ENCODE results near the gene TTYH1.
"Not testable (repeated sequence)": the region's sequence is repeated elsewhere in the genome, so short reads cannot be mapped to it uniquely, and the experiment has no call there.

TTYH1 gene

GRCh38 chr19:54461613-54462012 lies 46.3 kb downstream of the TTYH1 start:
- DNase-seq: no peak

- no peak for DNase-seq
Observed at GRCh38 chr19:54462047-54462654, 46.9 kb downstream of the TTYH1 start.

DNA sequence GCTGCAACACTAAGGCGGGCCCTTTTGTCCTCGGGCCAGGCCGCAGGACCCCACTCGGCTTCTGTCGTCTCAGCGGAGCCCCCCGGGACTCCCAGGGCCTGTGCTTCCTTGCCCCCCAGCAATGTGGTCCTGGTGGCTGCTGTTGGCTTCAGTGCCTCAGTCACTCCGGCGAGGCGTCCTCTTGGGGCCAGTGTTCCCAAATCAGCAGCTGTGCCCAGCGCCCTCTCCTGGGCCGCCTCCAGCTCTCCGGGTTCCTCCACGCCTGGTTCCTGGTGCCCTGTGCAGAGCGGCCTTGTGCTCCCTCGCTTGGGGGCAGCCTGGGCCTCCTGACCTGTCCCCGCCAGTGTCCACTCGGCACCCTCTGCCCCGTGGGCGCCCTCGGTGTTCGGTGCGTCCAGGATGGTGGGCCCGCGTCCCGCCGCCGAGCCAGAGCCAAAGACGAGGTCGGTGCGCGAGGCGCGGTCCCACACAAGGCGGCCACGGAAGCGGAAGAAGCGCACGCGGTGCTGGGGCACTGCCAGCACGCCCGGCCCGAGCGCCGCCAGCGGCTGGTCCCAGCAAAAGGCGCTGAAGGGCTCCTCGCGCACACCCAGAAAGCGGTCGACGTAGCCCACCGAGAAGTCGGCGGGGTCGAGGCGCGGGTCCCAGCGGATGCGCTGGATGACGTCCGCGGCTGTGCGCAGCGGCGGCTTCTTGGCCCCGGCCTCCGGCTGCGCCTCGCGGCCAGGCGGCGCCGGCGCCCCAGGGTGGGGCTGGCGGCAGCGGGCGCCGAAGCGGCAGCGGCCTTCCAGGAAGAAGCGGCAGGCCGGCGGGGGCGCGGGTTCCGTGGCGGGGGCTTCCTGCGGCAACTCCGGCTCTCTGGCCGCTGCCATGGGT lies 47.6 kb downstream of the TTYH1 start:
- DNase-seq: peak; percentile 75

DNA sequence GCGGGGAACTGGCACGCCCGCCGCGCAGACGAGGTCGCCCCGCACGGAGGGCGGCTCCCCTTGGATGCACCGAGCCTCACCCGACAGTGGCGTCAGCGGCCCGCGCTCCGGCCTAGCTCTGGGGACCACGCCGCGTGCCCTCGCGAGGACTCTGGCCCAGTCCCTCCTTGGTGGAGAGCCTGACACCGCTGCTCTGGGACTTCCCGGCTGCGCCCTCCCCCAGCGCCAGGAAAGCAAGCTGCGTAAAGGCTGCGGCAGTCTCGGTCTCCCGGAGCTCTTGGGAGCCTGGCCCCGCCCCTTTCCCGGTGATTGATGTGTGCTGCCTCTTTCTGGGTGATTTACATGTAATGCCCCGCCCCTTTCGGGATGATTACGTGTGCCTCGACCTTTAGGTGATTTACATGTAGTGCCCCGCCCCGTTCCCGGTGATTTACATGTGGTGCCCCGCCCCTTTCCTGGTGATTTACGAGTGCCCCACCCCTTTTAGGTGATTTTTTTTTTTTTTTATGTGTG lies 48.3 kb downstream of the TTYH1 start, which contains the start of gene LENG9:
Gene LENG9, minus strand, starts transcription at position 248 of the 513 bp plus-strand sequence. CDS start 252 bp downstream, outside the sequence.
- no peak for DNase-seq

DNA sequence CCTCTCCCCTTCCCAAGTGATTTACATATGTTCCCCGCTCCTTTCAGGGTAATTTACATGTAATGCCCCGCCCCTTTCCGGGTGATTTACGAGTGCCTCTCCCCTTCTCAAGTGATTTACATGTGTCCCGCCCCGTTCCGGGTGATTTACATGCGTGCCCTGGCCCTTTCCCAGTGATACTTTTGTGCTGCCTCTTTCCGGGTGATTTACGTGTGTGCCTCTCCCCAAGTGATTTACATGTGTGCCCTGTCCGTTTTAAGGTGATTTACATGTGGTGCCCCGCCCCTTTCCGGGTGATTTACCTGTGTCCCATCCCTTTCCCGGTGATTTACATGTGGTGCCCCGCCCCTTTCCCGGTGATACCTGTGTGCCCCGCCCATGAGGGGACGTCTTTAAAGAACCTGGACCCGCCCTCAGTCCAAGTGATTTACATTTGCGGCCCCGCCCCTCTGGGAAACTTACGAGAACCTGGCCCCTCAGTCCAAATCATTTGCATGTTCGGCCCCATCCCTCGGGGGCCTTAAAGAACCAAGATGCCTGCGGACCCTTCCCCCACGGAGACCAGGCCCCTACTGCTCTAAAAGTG lies 48.9 kb downstream of the TTYH1 start:
- peak; percentile 100 for DNase-seq

DNA sequence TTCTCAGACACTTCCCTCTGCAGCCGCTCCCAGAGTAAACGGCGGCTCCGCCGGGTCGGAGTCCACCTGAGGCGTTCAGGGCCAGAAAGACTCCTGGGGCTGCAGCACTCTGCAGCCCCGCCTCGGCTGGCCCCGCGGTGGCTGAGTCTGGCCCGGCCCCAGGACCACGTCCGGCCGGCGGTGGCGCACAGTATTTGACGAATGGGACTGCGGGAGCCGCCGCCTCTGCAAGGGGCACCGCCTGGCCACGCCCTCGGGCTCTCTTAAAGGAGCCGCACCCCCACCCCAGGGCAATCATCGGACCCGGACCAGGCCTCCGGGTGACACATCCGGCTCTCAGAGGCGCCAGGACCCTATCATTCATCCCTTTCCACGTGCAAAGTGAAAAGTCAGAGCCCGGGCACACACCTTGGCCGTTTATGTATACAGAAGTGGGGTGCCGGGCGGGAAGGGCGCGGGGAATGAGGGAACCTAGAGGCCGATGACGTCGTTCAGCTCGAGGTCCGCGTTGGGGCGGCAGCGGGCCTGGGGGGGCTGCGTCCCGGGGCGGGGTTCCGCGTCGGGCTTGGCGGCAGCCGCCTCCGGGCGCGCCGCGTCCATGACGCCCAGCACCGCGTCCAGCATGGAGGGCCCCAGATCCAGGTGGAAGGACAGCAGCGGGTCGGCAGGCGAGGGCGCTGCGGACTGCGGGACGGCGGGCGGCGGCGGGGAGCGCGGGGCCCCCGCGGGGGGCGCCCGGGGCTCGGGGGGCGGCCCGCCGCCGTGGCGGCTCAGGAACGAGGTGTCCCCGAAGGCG lies 49.6 kb downstream of the TTYH1 start:
- peak; percentile 91 for DNase-seq

DNA sequence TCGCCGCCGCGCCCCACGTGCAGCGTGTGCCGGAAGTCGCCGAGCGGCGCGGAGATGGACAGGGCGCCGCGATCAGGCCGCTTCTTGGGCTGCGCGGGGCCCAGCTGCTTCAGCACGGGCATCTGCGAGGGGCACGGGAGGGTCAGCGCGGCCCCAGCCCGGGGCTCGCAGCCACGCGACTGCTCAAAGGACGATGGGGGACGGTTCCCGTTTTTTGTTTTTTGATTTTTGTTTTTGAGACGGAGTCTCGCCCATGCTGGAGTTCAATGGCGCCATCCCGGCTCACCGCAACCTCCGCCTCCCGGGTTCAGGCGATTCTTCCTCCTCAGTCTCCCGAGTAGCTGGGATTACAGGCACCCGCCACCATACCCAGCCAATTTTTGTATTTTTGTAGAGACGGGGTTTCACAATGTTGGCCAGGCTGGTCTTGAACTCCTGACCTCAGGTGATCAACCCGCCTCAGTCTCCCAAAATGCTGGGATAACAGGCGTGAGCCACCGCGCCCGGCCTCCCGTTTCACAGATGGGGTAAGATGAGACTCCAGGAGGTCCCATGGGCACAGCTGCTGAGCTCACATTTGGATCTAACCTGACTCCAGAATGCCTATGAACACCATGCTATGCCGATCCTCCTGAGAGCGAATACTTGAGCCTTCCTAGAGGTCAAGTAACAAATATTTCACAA lies 50.3 kb downstream of the TTYH1 start:
- no peak for DNase-seq

DNA sequence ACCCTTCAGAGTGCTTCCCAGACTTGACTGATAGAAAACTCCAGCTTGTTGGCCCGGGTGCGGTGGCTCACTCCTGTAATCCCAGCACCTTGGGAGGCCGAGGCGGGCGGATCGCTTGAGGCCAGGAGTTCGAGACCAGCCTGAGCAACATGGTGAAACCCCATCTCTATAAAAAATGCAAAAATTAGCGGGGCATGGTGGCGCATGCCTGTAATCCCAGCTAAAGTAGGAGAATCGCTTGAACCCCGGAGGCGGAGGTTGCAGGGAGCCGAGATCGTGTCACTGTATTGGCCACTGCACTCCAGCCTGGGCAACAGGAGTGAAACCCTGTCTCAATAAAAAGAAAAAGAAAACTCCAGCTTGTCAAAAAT lies 50.8 kb downstream of the TTYH1 start:
- not testable (repeated sequence) for DNase-seq

DNA sequence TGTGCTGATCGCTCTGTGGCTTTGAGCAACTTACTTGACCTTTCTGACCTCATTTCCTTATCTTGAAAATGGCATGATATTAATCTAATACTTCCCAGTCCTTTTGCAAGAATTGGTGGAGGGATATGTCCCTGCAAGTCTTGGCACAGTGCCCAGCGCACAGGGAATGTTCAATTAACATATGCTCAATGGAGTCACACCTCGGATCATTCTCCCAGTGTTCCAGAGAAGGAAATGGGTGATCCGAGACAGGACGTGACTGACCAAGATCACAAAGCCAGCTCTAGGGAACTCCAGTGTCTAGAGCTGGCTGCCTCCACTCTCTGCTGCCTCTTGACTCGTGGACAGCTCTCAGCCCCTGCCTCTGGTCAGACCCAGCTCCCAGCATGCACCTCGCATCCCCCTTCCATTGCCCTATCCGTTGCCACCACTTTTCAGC lies 54.3 kb downstream of the TTYH1 start:
- DNase-seq: no peak

DNA sequence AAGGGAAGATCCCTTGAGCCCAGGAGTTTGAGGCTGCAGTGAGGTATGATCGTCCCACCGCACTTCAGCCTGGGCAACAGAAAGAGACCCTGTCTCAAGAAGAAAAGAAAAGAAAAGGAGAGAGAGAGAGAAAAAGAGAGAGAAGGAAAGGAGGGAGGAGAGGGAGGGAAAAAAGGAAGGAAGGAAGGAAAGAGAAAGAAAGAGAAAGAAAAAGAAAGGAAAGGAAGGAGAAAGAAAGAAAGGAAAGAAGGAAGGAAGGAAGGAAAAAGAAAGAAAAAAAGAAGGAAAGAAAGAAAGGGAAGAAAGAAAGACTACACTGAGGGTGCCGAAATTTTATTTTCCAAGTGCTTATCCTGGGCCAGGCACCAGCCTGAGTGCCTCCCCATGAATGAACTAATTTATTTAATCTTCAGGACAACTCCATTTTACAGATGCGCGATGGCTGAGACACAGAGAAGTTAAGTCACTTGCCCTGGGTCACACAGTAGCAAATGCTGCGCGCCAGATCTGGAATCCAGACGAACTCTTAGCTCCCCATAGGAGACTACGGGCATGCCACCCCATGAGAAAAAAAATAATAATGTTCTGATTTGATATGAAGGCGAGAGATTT lies 55.1 kb downstream of the TTYH1 start:
- DNase-seq: no peak

GRCh38 chr19:54470991-54471782 lies 55.9 kb downstream of the TTYH1 start:
- peak; percentile 47 for DNase-seq

- DNase-seq: peak; percentile 79
Observed at GRCh38 chr19:54473071-54473891, 58.0 kb downstream of the TTYH1 start, which contains the start of gene CDC42EP5. TSS of gene CDC42EP5 (minus strand) at chr19:54473296. CDS start at chr19:54465547, 7,749 bp downstream.

DNA sequence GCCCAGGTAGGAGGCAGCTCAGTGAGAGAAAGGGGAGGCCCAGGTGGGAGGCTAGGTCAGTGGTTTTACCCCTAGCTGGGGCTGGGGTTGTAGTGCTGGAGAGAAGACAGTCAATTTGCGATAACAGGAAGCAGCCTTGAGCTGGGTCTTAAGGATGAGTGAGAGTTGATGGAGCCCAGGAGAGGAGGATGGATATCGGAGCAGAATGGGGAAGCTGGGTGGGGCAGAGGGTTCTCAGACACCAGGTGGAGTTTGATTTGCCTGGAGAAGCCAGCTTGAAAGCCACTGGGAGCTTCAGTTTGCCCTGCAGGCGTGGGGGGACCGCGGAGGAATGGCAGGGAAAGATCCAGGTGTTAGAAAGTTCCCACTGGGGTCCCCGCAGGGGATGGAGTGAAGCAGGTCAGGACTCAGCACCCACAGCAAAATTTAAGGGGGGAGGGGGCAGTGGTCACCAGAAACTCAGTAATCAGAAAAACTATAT lies 58.7 kb downstream of the TTYH1 start:
- no peak for DNase-seq

DNA sequence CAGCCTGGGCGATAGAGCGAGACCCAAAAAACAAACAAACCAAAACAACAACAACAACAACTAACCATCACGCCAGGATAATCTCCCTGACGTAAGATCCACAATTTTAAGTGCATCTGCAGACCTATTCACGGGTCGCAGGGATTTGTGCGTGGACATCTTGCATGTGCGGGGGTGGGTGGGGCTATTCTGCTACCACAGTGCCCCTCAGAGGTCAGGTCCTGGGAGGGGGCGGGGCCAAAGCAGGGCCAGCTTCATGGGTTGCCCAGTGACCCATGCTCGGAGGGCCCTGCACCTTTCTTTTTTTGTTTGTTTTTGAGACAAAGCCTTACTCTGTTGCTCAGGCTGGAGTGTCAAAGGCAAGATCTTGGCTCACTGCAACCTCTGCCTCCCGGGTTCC lies 60.4 kb downstream of the TTYH1 start:
- no peak for DNase-seq

GRCh38 chr19:54477650-54478049 lies 62.4 kb downstream of the TTYH1 start:
- peak; percentile 38 for DNase-seq

DNA sequence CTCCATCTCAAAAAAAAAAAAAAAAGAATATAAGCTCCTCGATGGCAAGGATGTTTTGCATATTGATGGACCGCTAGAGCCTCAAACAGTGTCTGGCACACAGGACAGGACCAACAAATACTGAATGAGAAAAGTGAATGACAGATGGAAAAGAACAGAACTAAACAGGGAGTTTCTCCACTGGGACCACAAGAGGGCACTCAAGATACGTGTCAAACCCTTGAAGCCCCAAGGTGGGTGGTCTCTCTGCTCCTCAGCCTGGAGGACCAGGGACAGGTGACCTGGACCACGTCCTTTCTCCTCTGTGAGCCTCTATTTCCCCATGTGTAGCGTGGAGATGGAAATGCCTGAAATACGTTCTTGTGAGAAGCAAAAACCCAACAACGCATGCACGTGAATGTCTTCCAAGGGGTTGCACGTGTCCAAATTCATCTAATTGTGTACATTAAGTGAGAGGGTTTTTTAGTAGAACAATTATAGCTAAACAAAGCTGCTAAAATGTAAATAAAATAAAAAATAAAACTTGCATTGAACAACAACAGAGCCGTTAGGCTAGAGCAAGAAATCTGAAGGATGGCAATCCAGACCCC lies 63.5 kb downstream of the TTYH1 start:
- DNase-seq: peak; percentile 57

- peak; percentile 82 for DNase-seq
Observed at GRCh38 chr19:54480051-54480450, 64.8 kb downstream of the TTYH1 start.

DNA sequence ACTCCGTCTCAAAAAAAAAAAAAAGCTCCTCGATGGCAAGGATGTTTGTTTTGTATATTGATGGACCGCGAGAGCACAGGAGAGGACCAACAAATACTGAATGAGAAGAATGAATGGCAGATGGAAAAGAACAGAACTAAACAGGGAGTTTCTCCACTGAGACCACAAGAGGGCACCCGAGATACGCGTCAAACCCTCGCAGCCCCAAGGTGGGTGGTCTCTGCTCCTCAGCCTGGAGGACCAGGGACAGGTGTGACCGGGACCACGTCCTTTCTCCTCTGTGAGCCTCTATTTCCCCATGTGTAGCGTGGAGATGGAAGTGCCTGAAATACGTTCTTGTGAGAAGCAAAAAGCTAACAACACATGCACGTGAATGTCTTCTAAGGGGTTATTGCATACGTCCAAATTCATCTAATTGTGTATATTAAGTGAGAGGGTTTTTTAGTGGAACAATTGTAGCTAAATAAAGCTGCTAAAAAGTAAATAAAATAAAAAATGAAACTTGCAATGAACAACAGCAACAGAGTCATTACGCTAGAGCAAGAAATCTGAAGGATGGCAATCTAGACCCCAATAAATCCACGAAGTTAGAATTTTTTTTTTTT lies 66.2 kb downstream of the TTYH1 start:
- peak; percentile 50 for DNase-seq

DNA sequence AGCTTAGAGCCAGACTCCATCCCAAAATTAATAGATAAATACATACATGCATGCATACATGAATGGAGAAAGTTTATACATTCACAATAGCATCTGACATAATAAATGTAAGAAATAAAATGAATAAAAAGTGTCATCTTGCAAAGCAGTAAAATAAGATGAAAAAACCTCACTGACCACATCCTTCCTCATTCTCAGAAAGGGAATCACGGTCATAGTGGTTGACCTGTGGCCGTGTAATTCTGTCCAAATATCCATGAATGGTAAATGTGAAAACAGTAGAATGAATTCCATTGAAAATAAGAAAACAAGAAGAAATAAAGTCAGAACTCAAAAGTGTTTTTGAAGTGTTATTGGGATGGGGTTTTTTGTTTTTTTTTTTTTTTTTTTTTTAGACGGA lies 67.6 kb downstream of the TTYH1 start:
- peak; percentile 72 for DNase-seq
